Adipocyte (in vitro differentiated cells): ENCODE data around the gene RFTN1.

Experiments
- DNase-seq: peaks from one replicate; pipeline ENCODE4 v3.0.0-alpha.2; 2015; ENCODE audit warnings: low read depth
- H3K27me3 ChIP-seq: replicated peaks from 2 replicates; pipeline ENCODE4 v1.7.0; 2013; ENCODE audit warnings: mild to moderate bottlenecking, low read length, moderate library complexity; ENCODE audit not compliant: control insufficient read depth, insufficient read depth
- H3K36me3 ChIP-seq: 2 replicates; pipeline ENCODE4 v1.7.0; 2013; ENCODE audit warnings: low read length, mild to moderate bottlenecking, moderate library complexity; ENCODE audit not compliant: control insufficient read depth, insufficient read depth, severe bottlenecking
- H3K4me1 ChIP-seq: 2 replicates; pipeline ENCODE4 v1.7.0; 2013; ENCODE audit warnings: mild to moderate bottlenecking, low read length, moderate library complexity; ENCODE audit not compliant: control insufficient read depth, insufficient read depth
- H3K4me3 ChIP-seq: 2 replicates; pipeline ENCODE4 v1.7.0; 2013; ENCODE audit warnings: mild to moderate bottlenecking, low read length, moderate library complexity
- H3K9ac ChIP-seq: 2 replicates; pipeline ENCODE4 v1.7.0; 2013; ENCODE audit warnings: mild to moderate bottlenecking, low read length, moderate library complexity
- H3K9me3 ChIP-seq: 2 replicates; pipeline ENCODE4 v1.7.0; 2013; ENCODE audit warnings: mild to moderate bottlenecking, low read length, moderate library complexity; ENCODE audit not compliant: control insufficient read depth

RFTN1 gene

GRCh38 chr3:16410659-16411058, 102.8 kb downstream of the RFTN1 start:
- Histone ChIP-seq H3K9me3 (no peaks in the 10 kb centered on the region), H3K4me3 (no peak overlapping the region), H3K36me3 (peaks cover 7% of the 10 kb centered on the region), H3K9ac (no peak overlapping the region), H3K27me3 (no peaks in the 10 kb centered on the region), H3K4me1 (peaks cover 21% of the 10 kb centered on the region)
- no peak for DNase-seq

GRCh38 chr3:16409032-16409431, 104.5 kb downstream of the RFTN1 start:
- H3K36me3 ChIP-seq: peaks cover 7% of the 10 kb centered on the region
- no peak overlapping the region for H3K9ac ChIP-seq
- H3K9me3 ChIP-seq: no peaks in the 10 kb centered on the region
- peaks cover 17% of the 10 kb centered on the region for H3K4me1 ChIP-seq
- no peak for DNase-seq
- no peak overlapping the region for H3K4me3 ChIP-seq
- no peaks in the 10 kb centered on the region for H3K27me3 ChIP-seq

- DNase-seq: peak; percentile 63
- Histone ChIP-seq H3K4me1 (peaks cover 25% of the 10 kb centered on the region), H3K4me3 (no peak overlapping the region), H3K27me3 (no peaks in the 10 kb centered on the region), H3K36me3 (peaks cover 7% of the 10 kb centered on the region), H3K9ac (no peak overlapping the region), H3K9me3 (no peaks in the 10 kb centered on the region)
These were observed 106.1 kb downstream of the RFTN1 start for GRCh38 chr3:16407366-16407765.

GRCh38 chr3:16406579-16406978, 106.9 kb downstream of the RFTN1 start:
- Histone ChIP-seq H3K27me3 (no peaks in the 10 kb centered on the region), H3K36me3 (peaks cover 7% of the 10 kb centered on the region), H3K9ac (no peak overlapping the region), H3K4me1 (peaks cover 33% of the 10 kb centered on the region), H3K4me3 (no peak overlapping the region), H3K9me3 (no peaks in the 10 kb centered on the region)
- DNase-seq: no peak

DNA sequence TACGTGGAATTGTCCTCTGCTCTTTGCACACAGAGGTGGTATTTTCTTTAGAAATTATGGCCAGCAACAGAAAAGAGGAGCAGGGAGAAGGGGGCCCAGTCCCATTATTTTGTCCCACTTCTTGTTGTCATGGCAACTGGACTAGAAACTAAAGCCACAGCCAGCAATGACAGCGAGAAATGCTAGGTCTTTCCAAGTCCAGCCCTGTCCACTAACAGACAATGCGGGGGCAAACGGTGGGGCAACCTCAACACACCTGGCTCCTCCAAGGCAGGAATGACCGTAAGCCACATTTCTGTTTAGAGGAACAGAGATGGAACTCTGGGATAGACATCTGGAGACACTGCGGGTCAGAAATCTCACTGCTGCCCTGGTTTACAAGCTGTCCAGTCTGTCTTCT, 107.3 kb downstream of the RFTN1 start:
- Histone ChIP-seq H3K9me3 (no peaks in the 10 kb centered on the region), H3K27me3 (no peaks in the 10 kb centered on the region), H3K4me1 (peaks cover 34% of the 10 kb centered on the region), H3K4me3 (no peak overlapping the region), H3K36me3 (peaks cover 7% of the 10 kb centered on the region), H3K9ac (no peak overlapping the region)
- no peak for DNase-seq

- no peak for DNase-seq
- H3K27me3 ChIP-seq: no peaks in the 10 kb centered on the region
- H3K4me3 ChIP-seq: no peak overlapping the region
- no peak overlapping the region for H3K9ac ChIP-seq
- peaks cover 7% of the 10 kb centered on the region for H3K36me3 ChIP-seq
- no peaks in the 10 kb centered on the region for H3K9me3 ChIP-seq
- H3K4me1 ChIP-seq: peaks cover 49% of the 10 kb centered on the region
These were observed 109.1 kb downstream of the RFTN1 start for GRCh38 chr3:16404349-16404895.

DNA sequence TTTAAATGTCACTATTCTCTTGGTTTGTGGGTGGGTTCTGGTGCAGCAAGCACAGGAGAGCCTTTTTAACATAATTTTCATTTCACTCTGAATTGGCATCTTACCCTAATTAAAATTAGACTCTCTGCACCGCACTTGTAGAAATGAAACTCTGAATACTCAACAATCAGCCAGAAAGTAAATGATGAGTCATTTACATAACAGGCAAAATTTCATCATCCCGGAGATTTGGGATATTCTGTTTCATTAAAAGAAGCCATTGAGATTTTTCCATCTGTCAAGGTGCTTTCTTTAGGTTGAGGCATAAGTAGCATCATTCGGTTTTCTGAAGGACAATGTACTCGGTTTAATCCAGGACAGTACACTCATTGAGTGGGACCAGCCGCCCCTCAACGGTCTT, 111.0 kb downstream of the RFTN1 start:
- DNase-seq: peak; percentile 86

DNA sequence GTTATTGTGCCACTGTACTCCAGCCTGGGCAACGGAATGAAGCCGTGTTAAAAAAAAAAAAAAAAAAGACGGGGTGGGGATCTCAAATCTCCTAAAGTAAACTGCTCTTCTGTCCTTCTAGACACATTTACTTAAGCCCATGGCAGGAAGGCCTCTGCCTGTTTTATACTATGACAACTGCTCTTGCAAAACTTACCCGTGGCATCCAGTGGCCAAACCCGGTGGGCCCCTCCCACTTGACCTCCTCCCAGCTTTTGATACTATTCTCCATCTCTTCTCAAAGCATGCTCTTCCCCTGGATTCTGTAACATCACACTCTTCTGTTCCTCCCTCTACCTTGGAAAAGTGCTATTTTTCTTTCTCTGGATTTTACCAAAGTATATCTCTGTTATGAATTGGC, 112.2 kb downstream of the RFTN1 start:
- H3K4me1 ChIP-seq: peaks cover 43% of the 10 kb centered on the region
- no peak overlapping the region for H3K4me3 ChIP-seq
- no peak for DNase-seq
- H3K9me3 ChIP-seq: no peaks in the 10 kb centered on the region
- H3K27me3 ChIP-seq: no peaks in the 10 kb centered on the region
- no peaks in the 10 kb centered on the region for H3K36me3 ChIP-seq
- no peak overlapping the region for H3K9ac ChIP-seq

More for the DNA sequence above, 111.0 kb downstream of the RFTN1 start:
- H3K4me1 ChIP-seq: peaks cover 51% of the 10 kb centered on the region
- no peak overlapping the region for H3K9ac ChIP-seq
- H3K9me3 ChIP-seq: no peaks in the 10 kb centered on the region
- H3K27me3 ChIP-seq: no peaks in the 10 kb centered on the region
- H3K36me3 ChIP-seq: no peaks in the 10 kb centered on the region
- peak overlapping the region; percentile 15 for H3K4me3 ChIP-seq

DNA sequence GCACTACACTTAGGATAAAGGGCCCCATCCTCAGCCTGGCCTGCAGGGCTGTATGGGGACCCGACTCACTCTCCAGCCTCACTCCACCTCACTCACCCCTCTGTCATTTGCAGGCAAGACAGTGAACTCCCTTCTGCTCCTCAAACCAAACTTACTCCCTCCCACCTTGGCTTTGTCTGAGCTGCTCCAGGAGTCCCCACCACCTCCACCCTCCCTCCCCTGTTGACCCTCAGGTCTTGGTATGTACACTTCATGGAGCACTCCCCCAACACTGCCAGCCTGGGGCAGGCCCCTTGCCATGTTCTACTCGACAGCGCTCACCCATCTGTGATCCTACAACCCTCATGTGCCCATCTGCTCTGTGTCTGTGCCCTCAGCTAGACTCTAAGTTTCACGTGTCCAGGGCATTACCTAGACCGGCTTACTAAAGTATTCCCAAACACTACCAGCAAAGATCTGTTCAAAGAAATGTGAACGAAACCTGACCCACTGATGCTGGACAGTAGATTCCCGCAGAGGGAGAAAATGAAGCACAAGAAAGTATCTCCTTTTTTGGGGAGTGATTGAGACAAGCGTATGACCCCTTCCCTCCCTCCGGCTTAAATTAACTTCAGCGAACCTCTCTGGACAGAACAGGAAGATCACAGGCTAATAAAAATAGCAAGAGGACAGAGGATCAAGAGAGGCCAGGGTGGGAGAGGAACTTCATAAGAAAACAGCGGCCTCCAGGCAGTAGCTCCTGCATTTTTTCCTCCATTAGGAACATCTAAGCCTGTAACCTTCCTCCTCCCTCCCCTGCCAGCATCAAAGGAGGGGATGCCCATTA, 113.2 kb downstream of the RFTN1 start:
- Histone ChIP-seq H3K4me3 (no peak overlapping the region), H3K9me3 (no peaks in the 10 kb centered on the region), H3K27me3 (no peaks in the 10 kb centered on the region), H3K4me1 (peaks cover 43% of the 10 kb centered on the region), H3K9ac (no peak overlapping the region), H3K36me3 (no peaks in the 10 kb centered on the region)
- no peak for DNase-seq

DNA sequence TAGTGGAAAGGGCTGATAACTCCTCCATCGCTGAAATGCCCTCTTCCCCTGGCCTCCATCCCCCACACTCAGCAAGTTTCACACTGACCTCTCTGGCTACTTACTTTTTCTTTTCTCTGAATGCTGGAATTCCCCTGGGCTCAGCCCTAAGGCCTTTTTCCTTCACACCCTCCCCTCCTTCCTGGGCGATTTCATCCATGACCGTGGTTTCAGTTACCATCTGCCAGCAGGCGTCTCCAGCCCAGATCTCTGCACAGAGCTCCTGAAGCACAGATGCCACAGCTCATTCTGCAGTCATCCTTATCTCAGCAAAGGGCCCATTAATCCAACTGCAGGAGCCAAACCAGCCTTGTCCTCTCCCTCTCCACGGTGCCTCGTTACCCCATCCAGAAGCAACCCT, 114.0 kb downstream of the RFTN1 start:
- no peaks in the 10 kb centered on the region for H3K27me3 ChIP-seq
- H3K4me1 ChIP-seq: peaks cover 43% of the 10 kb centered on the region
- H3K9me3 ChIP-seq: no peaks in the 10 kb centered on the region
- H3K36me3 ChIP-seq: no peaks in the 10 kb centered on the region
- no peak overlapping the region for H3K4me3 ChIP-seq
- H3K9ac ChIP-seq: peak overlapping the region; percentile 40
- DNase-seq: peak; percentile 84

GRCh38 chr3:16398648-16399047, 114.9 kb downstream of the RFTN1 start:
- DNase-seq: no peak
- Histone ChIP-seq H3K36me3 (no peaks in the 10 kb centered on the region), H3K27me3 (no peaks in the 10 kb centered on the region), H3K4me3 (no peak overlapping the region), H3K9me3 (no peaks in the 10 kb centered on the region), H3K4me1 (peaks cover 43% of the 10 kb centered on the region), H3K9ac (no peak overlapping the region)
